ENCODE measurements around the gene STPG1. TPM values are rescaled to one million over a fixed set of nuclear protein-coding genes. Genes with fewer than 3 reads are reported as not detected.

STPG1 gene
- total and polyA plus RNA-seq, 9 of the 15 experiments (the other 6 are each of a cell fraction or from before 2014, with no cell fraction given) = 5.0 to 11.9 (median 8.3) TPM

- TF ChIP-seq E2F8 (IDR thresholded peaks at IDR 0.05; ENCODE audit: low read depth, partially characterized antibody) (no peak), MCM7 (IDR thresholded peaks at IDR 0.05) (no peak), ELF2 (CRISPR knock-in tag; IDR thresholded peaks at IDR 0.05) (no peak), ZNF518B (CRISPR knock-in tag; IDR thresholded peaks at IDR 0.05) (no peak), ZNF561 (CRISPR knock-in tag; conservative IDR thresholded peaks at IDR 0.05) (no peak), HNRNPLL (IDR thresholded peaks at IDR 0.05; ENCODE audit: low read depth, low read length, poor library complexity, severe bottlenecking) (no peak), TARDBP (IDR thresholded peaks at IDR 0.05) (no peak)
- TF ChIP-seq, protein P1, sequence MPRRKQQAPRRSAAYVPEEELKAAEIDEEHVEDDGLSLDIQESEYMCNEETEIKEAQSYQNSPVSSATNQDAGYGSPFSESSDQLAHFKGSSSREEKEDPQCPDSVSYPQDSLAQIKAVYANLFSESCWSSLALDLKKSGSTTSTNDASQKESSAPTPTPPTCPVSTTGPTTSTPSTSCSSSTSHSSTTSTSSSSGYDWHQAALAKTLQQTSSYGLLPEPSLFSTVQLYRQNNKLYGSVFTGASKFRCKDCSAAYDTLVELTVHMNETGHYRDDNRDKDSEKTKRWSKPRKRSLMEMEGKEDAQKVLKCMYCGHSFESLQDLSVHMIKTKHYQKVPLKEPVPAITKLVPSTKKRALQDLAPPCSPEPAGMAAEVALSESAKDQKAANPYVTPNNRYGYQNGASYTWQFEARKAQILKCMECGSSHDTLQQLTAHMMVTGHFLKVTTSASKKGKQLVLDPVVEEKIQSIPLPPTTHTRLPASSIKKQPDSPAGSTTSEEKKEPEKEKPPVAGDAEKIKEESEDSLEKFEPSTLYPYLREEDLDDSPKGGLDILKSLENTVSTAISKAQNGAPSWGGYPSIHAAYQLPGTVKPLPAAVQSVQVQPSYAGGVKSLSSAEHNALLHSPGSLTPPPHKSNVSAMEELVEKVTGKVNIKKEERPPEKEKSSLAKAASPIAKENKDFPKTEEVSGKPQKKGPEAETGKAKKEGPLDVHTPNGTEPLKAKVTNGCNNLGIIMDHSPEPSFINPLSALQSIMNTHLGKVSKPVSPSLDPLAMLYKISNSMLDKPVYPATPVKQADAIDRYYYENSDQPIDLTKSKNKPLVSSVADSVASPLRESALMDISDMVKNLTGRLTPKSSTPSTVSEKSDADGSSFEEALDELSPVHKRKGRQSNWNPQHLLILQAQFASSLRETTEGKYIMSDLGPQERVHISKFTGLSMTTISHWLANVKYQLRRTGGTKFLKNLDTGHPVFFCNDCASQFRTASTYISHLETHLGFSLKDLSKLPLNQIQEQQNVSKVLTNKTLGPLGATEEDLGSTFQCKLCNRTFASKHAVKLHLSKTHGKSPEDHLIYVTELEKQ (CRISPR knock-in tag; IDR thresholded peaks at IDR 0.05) = no peak
Observed at GRCh38 chr1:24415334-24415909, 1.8 kb upstream of the STPG1 start, which contains the start of gene NIPAL3 (continued).
